ENCODE measurements around the gene UST.
"Not testable (repeated sequence)": the region's sequence is repeated elsewhere in the genome, so short reads cannot be mapped to it uniquely, and the experiment has no call there.

The UST gene

GRCh38 chr6:148956163-148956562 lies 209.3 kb downstream of the UST start:
- not testable (repeated sequence) for DNase-seq

- DNase-seq: no peak
Observed at GRCh38 chr6:148957752-148958151, 210.9 kb downstream of the UST start.

- DNase-seq: no peak
Observed at GRCh38 chr6:148959008-148959407, 212.2 kb downstream of the UST start.

GRCh38 chr6:148959501-148959900 lies 212.7 kb downstream of the UST start:
- DNase-seq: no peak

- DNase-seq: no peak
Observed at GRCh38 chr6:148962854-148963515, 216.2 kb downstream of the UST start.

GRCh38 chr6:148963738-148964137 lies 216.9 kb downstream of the UST start:
- no peak for DNase-seq

- no peak for DNase-seq
Observed at GRCh38 chr6:148964467-148964866, 217.6 kb downstream of the UST start.

- no peak for DNase-seq
Observed at GRCh38 chr6:148965287-148965686, 218.5 kb downstream of the UST start.

- no peak for DNase-seq
Observed at GRCh38 chr6:148967011-148967520, 220.2 kb downstream of the UST start.

GRCh38 chr6:148967541-148967956 lies 220.7 kb downstream of the UST start:
- no peak for DNase-seq

GRCh38 chr6:148968771-148969602 lies 222.2 kb downstream of the UST start:
- no peak for DNase-seq

- no peak for DNase-seq
Observed at GRCh38 chr6:148969603-148970061, 222.8 kb downstream of the UST start.

GRCh38 chr6:148971031-148971927 lies 224.4 kb downstream of the UST start:
- DNase-seq: no peak

- no peak for DNase-seq
Observed at GRCh38 chr6:148972481-148972880, 225.7 kb downstream of the UST start.

- no peak for DNase-seq
Observed at GRCh38 chr6:148973538-148974208, 226.8 kb downstream of the UST start.

- no peak for DNase-seq
Observed at GRCh38 chr6:148974351-148974750, 227.5 kb downstream of the UST start.

GRCh38 chr6:148978298-148978697 lies 231.5 kb downstream of the UST start:
- DNase-seq: not testable (repeated sequence)

- DNase-seq: no peak
Observed at GRCh38 chr6:148979014-148979901, 232.4 kb downstream of the UST start.

GRCh38 chr6:148980234-148980633 lies 233.4 kb downstream of the UST start:
- DNase-seq: no peak

GRCh38 chr6:148981515-148981914 lies 234.7 kb downstream of the UST start:
- no peak for DNase-seq

GRCh38 chr6:148983101-148983761 lies 236.4 kb downstream of the UST start:
- DNase-seq: no peak

Measured in T1000 (cell line).